Effector CD8-positive, alpha-beta T cell (primary cell): ENCODE results near the gene PAGE2.
"Not testable (repeated sequence)": the region's sequence is repeated elsewhere in the genome, so short reads cannot be mapped to it uniquely, and the experiment has no call there.

Experiments used
- DNase-seq: peaks from one replicate; lab custom pipeline; 2025; lab: John Stamatoyannopoulos, UW

PAGE2 gene

GRCh38 chrX:55123900-55124299 is 35.1 kb downstream of the PAGE2 start:
- no peak for DNase-seq

DNA sequence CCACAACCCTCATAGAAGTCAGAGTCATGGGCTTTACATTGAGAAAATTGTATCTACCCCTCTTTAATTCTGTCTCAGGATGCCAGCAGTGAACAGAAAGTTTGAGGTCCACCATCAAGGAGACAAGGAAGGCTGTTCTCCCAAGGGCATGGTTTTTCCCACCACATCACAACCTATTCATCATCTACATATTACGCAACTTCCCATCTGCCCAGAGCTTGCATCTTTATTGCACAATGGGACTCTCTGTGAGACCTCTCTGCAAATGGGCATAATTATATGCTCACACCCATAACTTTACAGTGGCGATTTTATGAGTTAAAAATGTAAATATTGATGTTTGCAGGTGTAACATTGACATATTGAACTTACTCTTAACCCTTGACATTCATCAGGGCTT is 38.9 kb downstream of the PAGE2 start:
- no peak for DNase-seq

DNA sequence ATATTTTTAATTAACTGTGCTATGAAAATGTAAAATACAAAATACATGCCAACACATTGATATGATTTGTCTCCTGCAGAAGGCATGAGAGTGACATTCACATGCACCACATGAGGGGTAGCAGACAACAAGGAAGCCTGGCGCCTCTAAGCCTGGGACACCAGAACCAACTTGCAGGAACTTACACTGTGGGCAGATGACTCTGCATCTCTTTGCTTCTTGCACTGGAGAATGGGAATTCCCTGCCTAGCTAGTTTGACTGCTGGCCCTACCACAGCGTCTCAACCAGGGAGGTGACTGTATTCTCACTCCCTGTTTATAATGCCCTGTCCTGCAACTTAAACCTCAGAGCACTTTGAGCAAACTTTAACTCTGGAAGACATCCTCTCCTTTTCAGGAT is 40.5 kb downstream of the PAGE2 start:
- no peak for DNase-seq

DNA sequence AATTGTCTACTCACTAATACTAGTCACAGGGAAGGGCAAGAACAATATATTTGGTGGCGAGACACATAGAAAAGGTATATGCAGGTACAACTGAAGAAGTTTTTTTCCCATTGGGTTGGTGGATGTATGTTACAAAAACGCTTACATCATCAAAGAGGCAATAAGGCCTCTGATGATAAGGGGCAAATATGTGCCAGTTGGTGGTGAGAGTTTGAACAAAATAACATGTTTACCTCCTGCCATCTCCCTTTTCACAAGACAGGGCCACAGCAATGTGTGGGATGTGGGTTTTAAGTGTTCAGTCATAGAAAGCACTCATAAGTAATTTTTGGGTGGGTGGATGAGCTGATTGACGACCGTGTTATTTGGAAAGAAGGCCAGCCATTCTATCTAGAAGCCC is 41.7 kb downstream of the PAGE2 start:
- no peak for DNase-seq

DNA sequence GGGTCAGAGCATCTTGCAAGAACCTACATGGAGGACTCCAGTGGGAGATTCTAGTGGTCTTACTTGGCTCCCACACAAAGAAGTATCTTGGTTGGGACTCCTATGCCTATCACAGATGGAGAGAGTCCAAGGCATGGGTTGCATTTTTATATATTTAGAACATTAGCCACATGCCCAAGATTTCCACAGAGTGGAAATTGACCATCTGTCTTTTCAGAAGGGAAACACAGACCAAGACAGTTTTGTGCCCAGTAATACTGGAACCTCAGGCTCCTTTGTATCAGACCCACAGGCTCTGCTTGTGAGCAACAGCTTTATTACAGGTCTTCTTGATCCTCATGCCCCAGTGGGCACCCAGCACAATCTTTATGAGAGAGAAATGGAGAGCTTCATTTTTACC is 43.6 kb downstream of the PAGE2 start:
- no peak for DNase-seq

GRCh38 chrX:55135171-55135570 is 46.4 kb downstream of the PAGE2 start:
- DNase-seq, result no peak

GRCh38 chrX:55140800-55141199 is 52.0 kb downstream of the PAGE2 start:
- DNase-seq, result not testable (repeated sequence)
